HG03095 (cell line): Measurements from ENCODE around the gene CENPI.
A peak's percentile ranks its signal among the peaks of the same experiment; 100 is the strongest.
"Not testable (repeated sequence)": the region's sequence is repeated elsewhere in the genome, so short reads cannot be mapped to it uniquely, and the experiment has no call there.

Source experiments
- ATAC-seq: cut with Tn5 transposase; IDR thresholded peaks from one replicate; pipeline ENCODE4 v1.9.1; 2021; ENCODE audit warnings: moderate library complexity; ENCODE audit not compliant: unreplicated experiment

The CENPI gene, protein sequence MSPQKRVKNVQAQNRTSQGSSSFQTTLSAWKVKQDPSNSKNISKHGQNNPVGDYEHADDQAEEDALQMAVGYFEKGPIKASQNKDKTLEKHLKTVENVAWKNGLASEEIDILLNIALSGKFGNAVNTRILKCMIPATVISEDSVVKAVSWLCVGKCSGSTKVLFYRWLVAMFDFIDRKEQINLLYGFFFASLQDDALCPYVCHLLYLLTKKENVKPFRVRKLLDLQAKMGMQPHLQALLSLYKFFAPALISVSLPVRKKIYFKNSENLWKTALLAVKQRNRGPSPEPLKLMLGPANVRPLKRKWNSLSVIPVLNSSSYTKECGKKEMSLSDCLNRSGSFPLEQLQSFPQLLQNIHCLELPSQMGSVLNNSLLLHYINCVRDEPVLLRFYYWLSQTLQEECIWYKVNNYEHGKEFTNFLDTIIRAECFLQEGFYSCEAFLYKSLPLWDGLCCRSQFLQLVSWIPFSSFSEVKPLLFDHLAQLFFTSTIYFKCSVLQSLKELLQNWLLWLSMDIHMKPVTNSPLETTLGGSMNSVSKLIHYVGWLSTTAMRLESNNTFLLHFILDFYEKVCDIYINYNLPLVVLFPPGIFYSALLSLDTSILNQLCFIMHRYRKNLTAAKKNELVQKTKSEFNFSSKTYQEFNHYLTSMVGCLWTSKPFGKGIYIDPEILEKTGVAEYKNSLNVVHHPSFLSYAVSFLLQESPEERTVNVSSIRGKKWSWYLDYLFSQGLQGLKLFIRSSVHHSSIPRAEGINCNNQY

DNA sequence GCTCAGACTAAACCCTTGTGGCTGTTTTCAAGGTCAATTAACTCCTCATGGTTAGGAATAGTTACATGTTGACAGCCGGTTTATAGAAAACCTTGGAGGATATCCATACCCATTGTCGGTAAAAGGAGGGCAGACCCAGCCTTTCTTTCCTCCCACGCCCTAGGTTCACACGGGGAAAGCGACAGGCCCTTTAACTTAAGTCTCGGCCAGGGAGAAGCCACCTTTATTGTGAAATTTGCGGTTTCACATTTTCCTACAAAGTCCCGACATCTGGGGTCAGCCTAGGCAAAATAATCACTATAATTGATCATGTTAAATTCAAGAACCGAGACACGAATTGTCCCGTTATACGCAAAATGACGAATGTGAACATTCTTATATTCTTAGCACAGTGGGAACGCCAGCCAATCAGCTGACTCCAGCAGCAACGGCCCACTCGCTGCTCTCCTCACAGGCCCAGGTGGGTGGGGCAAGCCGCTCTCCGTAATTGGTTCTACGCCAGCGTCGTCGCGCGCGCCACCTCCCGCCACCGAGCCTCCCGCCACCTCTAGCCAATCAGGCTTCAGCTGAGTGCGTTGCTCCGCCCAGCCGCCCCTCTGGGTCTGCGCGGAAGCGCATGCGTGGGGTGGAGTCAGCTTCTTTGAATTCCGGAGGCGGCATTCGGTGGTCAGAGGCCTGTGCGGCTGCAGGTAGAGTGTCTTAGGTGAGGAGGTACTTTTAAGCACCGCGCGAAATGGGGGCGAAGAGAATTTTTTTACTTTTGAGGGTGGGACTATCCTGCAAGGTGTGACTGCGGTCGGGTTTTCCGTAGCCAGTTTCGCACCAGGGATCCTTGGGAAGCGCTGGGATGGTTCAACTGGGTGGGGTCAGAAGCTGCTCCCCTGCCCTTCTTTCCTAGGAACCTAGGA is at the start of gene CENPI:
TSS of gene CENPI (plus strand) at position 659 of the 908 bp plus-strand sequence. CDS start 2,867 bp downstream, outside the sequence.
- peak; percentile 100 for ATAC-seq

DNA sequence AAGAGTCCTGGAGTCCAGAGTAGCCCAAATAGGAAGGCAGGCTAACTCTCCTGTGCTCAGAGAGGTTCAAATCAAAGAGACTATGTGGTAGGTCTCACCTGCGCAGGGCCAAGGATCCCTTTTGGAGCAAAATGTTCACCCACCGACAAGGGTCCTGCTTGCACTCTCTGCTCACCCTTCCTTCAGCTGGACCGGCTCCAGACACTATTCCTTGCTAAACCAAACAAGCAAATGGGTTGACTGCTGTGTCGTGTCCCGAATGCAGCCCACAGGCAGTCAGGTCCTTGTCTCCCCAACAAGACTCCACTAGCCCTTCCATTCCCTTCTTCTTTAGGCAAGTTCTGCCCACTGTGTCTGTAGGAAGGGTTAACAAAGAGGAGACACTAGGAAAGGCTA is 46.9 kb upstream of the CENPI start:
- no peak for ATAC-seq

DNA sequence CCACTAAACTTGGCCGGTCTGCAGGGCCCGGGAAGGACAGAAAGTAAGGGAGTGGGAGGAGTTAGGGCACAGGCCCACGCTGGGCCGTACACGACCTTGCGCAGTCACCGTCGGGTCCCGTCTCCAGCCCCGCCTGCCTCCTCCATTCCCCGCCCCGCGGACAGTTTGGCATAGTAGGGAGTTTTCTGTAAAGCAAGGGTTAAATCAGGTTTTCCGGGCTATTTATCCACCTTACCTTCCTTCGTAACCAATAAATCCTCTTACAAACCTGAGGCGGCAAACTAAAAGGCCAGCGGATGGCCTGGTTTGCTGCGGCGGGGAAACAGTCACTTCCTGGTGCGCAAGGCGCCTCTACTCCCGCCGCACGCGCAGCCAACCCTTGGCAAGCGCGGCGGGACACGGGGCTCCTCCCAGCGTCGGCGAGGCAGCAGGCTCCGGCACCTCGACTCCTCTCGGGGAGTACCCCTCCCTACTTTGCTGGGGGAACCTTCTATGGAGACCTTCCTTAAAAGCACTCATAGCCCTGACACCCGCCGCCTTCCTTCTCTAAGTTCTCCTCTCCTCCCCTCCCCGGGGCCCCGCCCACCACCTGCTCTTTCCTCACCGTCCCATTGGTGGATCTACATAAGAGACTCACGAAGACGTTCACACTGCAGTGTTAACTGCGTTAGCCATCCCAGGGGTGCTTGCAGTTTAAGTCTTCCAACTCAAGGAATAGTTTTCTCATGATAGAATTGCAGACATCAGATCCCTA is 46.3 kb upstream of the CENPI start, which contains the start of gene TRMT2B:
TSS of gene TRMT2B (minus strand) at position 563 of the 754 bp plus-strand sequence. CDS start 9,822 bp downstream, outside the sequence.
- ATAC-seq, result peak; percentile 94

DNA sequence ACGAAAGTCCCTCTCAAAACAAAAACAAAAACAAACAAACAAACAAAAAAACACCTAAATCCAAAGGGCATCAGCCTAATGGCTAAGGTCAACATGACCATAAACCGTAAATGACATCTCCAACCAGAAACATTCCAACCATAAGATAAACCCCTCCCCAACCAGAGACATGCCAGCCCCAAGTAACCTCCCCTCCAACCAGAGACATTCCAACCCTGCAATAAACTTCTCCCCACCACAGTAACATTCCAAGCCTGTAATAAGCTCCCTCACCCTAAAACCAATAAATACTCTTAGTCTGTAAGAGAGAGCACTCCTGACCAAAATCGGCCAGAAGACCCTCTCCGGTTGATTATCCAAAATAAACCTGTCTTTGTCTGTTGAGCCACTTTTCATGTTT is 41.5 kb upstream of the CENPI start:
- not testable (repeated sequence) for ATAC-seq

DNA sequence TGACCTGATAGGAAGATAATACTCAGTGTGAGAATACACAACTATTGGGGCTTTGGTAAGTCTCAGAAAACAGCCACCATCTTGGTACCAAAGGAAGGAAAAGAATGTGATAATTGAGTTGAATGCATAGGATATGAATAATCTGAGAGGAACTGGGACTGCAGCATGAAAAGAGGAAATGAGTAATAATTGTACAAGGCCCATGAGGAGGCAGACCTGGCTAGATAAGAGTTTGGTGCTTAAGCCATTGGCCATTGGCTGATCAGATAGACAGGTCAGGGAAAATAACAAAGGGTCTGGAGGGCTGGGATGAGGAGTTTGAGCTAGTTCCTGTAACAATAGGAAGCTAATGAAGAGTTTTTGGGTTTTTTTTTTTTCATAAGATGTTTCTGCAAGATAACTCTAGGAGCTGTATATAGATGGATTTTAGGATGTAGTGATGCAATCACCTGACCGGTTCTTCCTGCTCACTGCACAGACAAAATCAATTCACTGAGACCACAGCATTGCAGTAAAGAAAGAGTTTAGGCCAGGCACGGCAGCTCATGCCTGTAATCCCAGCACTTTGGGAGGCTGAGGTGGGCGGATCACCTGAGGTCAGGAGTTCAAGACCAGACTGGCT is 40.8 kb upstream of the CENPI start:
- ATAC-seq, result peak; percentile 94

DNA sequence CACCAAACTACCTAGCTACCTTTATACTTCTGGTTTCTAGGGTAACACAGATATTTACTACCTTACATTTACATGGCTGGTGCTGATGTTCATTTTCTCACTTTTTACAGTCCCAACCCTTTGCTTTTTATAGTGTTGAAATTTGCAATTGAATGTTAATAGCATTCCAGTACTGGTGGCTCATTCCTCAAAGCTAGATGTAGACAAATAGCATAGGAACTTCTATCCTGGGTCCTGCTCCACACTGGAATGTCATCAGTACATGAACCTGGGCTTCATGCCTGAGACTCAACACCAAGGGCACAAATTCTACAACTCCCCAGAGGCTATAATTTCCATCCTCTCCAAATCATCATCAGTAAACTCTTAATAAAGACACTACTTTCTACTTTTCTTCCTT is 35.8 kb upstream of the CENPI start:
- no peak for ATAC-seq

DNA sequence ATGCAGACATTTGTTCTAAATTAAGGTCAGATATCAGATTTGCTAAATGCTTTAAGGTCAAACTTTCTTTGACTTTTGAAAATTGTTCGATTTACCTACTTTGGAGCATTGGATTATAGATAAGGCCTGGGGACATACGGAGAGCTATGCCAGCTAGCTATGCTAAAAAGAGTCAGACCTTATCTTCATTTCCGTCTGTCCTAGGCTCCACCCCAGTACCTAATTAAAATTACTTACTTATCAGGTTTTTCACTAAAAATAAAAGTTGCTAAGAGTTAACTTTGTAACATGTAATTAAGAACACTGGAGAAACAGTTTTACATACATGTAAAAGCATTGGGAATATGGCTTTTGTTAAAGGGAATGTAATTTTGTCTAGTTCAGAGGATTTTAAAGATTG is 26.4 kb upstream of the CENPI start:
- ATAC-seq, result no peak

DNA sequence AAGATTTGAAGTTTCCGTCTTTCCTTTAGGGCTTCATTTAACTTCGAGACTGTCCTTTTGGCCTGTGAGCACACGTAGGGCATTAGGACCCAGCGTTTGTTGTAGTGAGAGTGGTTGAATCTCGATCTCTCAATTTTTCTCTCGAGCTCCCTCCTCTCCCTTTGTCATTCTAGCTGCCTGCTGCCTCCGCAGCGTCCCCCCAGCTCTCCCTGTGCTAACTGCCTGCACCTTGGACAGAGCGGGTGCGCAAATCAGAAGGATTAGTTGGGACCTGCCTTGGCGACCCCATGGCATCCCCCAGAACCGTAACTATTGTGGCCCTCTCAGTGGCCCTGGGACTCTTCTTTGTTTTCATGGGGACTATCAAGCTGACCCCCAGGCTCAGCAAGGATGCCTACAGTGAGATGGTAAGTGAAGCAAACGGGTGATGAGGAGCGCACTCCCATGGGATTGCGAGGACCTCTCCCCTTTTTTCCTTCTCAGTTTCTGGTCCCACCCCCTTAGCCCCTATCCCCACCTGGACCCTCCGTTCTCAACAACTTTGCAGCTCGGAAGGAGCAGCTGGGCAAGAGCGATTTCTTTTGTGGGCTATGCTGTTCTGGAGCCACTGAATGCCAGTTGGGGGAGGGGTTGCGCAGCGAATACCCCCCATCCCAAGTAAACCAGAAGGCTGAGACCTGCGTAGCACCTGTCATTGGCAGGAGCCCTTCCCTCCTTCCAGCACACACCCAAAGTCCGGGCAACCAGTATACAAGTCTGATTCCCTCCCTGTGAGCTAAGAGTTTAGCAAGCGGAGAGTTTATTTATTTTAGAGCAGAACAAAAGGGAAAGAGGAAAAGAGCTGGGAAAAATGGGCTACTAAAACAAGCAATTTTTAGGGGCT is 19.0 kb upstream of the CENPI start, which contains the start of gene TMEM35A:
TSS of gene TMEM35A (plus strand) at position 164 of the 883 bp plus-strand sequence. CDS start at position 288, 124 bp downstream.
- no peak for ATAC-seq

DNA sequence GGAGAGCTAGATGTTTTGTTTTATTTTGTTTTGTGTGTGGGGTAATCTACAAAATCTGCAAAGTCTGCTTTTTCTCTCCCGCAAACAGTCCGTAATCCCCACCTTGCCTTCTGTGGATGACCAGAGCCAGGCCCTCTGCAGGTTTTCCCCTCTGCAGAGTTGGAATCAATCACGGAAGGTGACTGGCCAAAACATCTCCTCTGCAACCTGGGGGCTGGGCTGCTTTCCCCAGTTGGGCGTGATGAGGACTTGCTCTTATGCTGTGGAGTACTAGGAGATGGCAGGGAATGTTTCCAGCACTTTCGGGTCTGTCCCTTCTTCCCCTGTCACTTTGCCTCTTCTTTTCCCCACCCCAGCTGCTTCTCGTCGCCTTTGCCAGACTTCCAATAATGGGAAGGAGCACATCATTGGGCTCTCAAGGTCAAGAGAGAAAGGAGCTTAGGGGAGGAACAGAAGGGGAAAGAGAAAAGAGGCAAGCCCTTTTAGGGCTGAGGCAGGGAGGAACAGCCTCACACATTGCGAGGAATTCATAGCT is 18.2 kb upstream of the CENPI start:
- ATAC-seq, result no peak

DNA sequence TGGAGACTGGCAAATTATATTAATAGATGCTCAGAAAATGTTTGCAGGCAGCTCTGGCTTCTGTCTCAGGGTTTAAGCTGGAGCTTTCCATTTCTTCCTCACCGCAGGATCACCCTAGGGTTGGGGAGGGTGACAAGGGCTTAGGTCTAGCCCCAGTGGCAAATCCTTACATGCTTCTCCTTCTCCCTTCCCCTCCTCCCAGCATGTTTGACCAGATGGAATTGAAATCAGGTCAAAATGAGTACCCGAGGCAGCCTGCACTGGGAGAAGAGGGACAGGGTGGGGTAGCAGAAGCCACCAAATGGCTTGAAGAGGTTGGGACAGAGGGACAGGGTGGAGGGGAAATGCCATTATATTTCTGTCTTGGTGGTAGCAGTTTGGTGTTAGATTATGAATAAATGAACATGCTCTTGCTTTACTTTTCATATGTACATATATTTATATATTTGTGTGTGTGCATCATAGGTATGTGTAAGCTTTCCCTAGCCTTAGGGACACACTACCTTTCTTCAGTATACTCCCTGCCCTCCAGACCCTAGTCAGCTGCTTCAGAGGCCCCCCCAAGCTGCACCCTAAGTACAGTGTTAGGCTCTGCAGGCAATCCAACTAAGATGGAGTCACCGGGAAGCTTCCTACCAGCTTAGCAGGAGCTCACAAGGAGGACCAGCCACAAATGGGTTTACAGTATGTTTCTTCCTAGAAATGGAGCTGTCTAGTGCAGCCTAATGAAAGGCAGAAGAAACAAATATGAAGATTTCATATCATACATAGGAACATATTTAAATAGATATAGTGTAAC is 17.5 kb upstream of the CENPI start:
- no peak for ATAC-seq

DNA sequence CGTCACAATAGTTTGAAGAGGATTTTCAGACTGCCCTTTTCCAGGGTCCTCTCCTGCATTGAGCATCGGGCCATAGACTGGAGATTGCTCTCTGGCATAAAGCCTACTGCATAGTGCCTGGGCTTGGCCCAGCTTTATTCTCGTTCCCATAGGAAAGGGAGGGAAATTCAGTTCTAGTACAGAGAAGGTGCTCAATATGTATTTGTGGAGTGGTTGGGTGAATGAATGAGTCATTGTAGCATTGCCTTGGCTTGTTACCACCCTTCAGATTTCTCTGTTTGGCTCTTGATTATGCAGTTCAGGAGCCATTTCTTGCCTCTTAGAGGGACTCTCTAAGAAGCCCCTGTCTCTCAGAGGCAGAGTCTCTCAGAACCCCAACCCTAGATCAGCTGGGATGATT is 16.8 kb upstream of the CENPI start:
- no peak for ATAC-seq

DNA sequence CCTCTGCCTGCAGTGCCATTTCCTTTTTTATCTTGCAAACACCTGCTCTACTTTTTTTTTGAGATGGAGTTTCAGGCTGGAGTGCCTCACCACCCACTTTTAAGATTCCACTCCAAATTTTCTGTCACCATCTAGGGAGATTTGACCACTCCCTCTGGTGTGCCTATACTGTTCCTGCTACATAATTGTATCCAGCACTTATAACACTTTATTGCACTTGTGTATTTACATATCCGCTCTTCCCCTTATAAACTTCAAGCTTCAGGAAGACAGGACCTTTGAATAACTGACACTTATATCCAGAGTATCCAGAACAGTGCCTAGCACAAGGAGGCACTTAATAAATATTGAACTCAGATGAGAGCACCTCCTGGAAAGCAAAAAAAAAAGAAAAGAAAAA is 6.2 kb upstream of the CENPI start:
- ATAC-seq, result no peak

DNA sequence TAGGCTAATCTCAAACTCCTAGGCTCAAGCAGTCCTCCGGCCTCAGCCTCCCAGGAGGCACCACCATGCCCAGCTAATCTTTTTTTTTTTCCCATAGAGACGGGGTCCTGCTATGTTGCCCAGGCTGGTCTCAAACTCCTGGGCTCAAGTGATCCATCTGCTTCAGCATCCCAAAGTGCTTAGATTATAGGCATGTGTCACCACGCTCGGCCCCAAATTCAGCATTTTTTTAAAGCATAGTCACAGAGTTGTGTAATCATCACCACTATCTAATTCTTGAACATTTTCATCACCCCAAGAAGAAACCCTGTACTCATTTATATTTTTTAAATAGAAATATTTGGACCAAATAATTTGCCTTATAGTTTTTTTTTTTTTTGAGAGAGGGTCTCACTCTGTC is 10.3 kb downstream of the CENPI start:
- ATAC-seq, result no peak

DNA sequence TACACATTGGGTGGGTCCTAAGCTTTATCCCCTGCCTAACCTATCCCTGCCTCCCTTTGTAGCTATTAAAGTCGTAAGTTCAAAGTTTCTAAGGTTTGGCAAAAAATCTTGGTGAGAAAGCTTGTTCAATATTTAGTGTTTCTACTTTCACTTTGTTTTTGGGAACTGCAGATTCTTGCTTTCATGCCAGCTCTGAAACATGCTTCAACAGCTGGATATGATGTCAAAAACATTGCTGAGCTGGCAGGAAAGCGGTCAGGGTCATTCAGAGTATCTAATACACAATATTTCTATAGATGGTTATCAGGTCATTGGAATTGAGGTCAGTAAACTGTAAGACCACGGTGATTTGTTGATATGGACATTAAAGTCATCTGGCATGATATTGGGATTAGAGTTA is 19.7 kb downstream of the CENPI start:
- no peak for ATAC-seq

DNA sequence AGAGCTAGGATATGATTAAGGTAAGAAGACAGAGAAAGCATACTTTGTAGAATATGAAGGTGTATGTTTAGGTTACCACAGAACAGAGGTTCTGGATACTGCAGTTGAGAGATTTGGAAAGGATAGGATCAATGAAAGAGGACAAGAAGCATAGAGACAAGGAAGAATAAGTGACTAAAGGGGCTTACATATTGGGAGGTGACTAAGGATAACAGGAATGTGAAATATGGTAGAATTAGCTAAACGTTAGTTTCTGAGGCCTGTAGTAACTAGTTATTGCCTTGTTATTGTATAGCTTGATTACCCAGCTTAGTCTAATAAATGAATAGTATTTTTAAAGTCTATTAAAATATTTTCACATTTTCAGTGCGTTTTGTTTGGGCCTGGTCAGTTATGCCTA is 38.2 kb downstream of the CENPI start:
- no peak for ATAC-seq
